Stimulated activated naive CD8-positive, alpha-beta T cell treated with anti-CD3 and anti-CD28 coated beads, Interleukin-15, Interleukin-2, amounts not matched to agents 100 ng/mL and 50 ng/mL, for 24 hours (primary cell): ENCODE measurements around the gene MRPL23.

Experiments
- H3K27ac Mint-ChIP-seq: one replicate; pipeline ENCODE4 v1.8.0; 2021; ENCODE audit warnings: mild to moderate bottlenecking, mixed read lengths
- H3K27me3 Mint-ChIP-seq: one replicate; pipeline ENCODE4 v1.8.0; 2021; ENCODE audit warnings: mixed read lengths
- H3K36me3 Mint-ChIP-seq: one replicate; pipeline ENCODE4 v1.8.0; 2021; ENCODE audit warnings: low read depth, mixed read lengths
- H3K4me1 Mint-ChIP-seq: one replicate; pipeline ENCODE4 v1.8.0; 2021; ENCODE audit warnings: low read depth, mixed read lengths
- H3K4me3 Mint-ChIP-seq: one replicate; pipeline ENCODE4 v1.8.0; 2021; ENCODE audit warnings: mild to moderate bottlenecking, mixed read lengths
- H3K9me3 Mint-ChIP-seq: one replicate; pipeline ENCODE4 v1.8.0; 2021; ENCODE audit warnings: mixed read lengths

MRPL23 gene

GRCh38 chr11:1918436-1919315 lies 28.5 kb upstream of the MRPL23 start:
- Mint-ChIP-seq H3K27me3 (no peaks in the 10 kb centered on the region), H3K4me1 (peaks cover 13% of the 10 kb centered on the region), H3K9me3 (no peaks in the 10 kb centered on the region), H3K36me3 (no peaks in the 10 kb centered on the region), H3K4me3 (no peak overlapping the region), H3K27ac (no peak overlapping the region)

- H3K36me3 Mint-ChIP-seq, result no peaks in the 10 kb centered on the region
- no peaks in the 10 kb centered on the region for H3K9me3 Mint-ChIP-seq
Measured at GRCh38 chr11:1919391-1920127, 27.6 kb upstream of the MRPL23 start, which contains the start of gene TNNT3. Gene TNNT3, plus strand, starts transcription at chr11:1919703. Its CDS starts 3,172 bp downstream, at chr11:1922875.

GRCh38 chr11:1920128-1920908 lies 26.8 kb upstream of the MRPL23 start:
- H3K36me3 Mint-ChIP-seq, result no peaks in the 10 kb centered on the region
- H3K4me1 Mint-ChIP-seq, result peaks cover 8% of the 10 kb centered on the region
- no peaks in the 10 kb centered on the region for H3K9me3 Mint-ChIP-seq
- no peaks in the 10 kb centered on the region for H3K27me3 Mint-ChIP-seq
- H3K27ac Mint-ChIP-seq, result no peak overlapping the region
- H3K4me3 Mint-ChIP-seq, result no peak overlapping the region

More at GRCh38 chr11:1919391-1920127, 27.6 kb upstream of the MRPL23 start, which contains the start of gene TNNT3:
- peaks cover 13% of the 10 kb centered on the region for H3K4me1 Mint-ChIP-seq
- H3K27ac Mint-ChIP-seq, result no peak within 1 kb of the TSS
- H3K4me3 Mint-ChIP-seq, result no peak within 1 kb of the TSS
- no peaks in the 10 kb centered on the region for H3K27me3 Mint-ChIP-seq

GRCh38 chr11:1920909-1921573 lies 26.1 kb upstream of the MRPL23 start:
- H3K4me3 Mint-ChIP-seq, result no peak overlapping the region
- no peaks in the 10 kb centered on the region for H3K27me3 Mint-ChIP-seq

DNA sequence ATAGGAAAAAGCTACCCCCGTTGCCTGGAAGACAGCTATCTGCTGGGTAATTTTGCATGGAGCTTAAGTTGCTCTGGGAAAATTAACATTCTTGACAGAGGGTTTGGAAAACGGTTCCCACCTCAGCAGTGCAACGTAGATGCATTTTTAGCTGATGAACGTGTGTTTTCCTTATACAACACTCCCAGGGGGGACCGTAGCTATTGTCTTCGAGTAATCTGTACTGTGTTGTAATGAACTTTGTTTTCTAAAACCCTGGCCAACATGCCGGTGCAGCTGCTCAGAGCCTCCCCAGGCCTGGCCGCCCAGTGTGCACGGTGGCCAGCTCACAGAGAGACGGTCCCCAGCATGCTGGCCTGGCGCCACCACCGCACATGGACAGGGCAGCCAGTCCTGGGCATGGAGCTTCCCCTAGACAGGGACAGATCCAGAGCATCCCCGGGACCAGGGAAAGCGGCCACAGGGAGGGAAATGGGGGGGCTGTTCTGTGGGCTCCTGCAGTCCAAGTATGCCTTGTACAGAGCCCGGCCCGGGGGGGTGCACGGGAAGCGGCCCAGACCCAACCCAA lies 25.5 kb upstream of the MRPL23 start:
- Mint-ChIP-seq H3K27me3 (no peaks in the 10 kb centered on the region), H3K36me3 (no peaks in the 10 kb centered on the region), H3K4me3 (no peak overlapping the region), H3K4me1 (no peaks in the 10 kb centered on the region), H3K27ac (no peak overlapping the region), H3K9me3 (no peaks in the 10 kb centered on the region)

More at GRCh38 chr11:1920909-1921573, 26.1 kb upstream of the MRPL23 start:
- H3K4me1 Mint-ChIP-seq, result peaks cover 3% of the 10 kb centered on the region
- no peaks in the 10 kb centered on the region for H3K9me3 Mint-ChIP-seq
- no peaks in the 10 kb centered on the region for H3K36me3 Mint-ChIP-seq
- H3K27ac Mint-ChIP-seq, result no peak overlapping the region

- no peak overlapping the region for H3K27ac Mint-ChIP-seq
- H3K4me3 Mint-ChIP-seq, result no peak overlapping the region
- H3K27me3 Mint-ChIP-seq, result no peaks in the 10 kb centered on the region
Measured at GRCh38 chr11:1922481-1923081, 24.6 kb upstream of the MRPL23 start.

DNA sequence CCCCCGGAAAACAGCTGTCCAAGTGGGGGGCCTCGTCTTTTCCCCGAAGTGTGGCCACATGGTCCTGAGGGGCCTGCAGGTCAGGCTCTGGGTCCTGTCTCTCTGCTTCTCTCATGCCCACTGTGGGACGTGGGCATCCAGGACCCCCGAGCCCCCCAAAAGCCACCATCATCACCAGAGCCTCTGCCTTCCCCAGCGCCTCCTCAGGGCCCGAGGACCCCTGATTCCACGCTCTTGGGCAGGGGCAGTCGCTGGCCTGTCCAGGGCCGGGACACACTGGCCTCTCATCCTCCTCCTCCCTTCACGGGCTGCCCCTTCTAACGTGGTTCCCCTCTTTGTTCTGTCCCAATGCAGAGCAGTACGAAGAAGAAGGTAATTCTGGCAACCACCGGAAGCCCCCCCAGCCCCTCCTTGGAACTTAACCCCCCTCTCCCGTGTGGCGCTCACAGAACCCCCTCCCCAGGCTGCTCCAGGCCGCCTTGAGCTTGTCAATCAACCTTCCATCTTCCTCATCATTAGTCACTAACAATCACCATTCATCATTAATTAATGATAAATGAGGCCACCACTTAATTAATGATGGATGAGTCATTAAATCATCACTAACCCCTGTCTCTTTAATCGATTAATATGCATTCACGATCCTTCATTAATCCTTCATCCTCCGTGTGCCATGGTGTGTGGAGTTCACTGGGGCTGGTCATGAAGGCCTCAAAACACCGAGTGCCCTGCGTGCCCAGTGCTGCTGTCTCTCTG lies 23.8 kb upstream of the MRPL23 start:
- no peaks in the 10 kb centered on the region for H3K27me3 Mint-ChIP-seq
- H3K36me3 Mint-ChIP-seq, result no peaks in the 10 kb centered on the region
- no peak overlapping the region for H3K4me3 Mint-ChIP-seq
- H3K4me1 Mint-ChIP-seq, result no peaks in the 10 kb centered on the region
- no peak overlapping the region for H3K27ac Mint-ChIP-seq
- H3K9me3 Mint-ChIP-seq, result no peaks in the 10 kb centered on the region

More at GRCh38 chr11:1922481-1923081, 24.6 kb upstream of the MRPL23 start:
- no peaks in the 10 kb centered on the region for H3K9me3 Mint-ChIP-seq
- no peaks in the 10 kb centered on the region for H3K36me3 Mint-ChIP-seq
- no peaks in the 10 kb centered on the region for H3K4me1 Mint-ChIP-seq

DNA sequence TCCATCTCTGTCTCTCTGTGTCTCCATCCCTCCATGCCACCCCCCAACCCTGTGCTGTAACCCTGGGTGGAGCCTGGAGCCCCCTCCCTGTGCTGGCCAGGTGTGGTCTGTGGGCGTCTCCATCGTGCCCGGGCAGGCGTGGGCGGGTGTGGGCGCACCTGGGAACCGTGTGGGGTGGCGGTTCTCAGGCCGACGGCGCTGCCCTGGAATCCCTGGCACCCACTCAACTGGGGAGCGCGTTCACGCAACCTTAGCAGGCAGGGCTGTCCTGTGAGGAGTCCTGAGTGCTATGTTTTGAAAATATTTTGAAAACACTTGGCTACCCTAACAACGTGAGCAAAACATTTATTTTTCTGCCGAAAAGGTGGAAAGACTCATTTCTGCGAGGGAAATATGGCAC lies 23.0 kb upstream of the MRPL23 start:
- Mint-ChIP-seq H3K9me3 (no peaks in the 10 kb centered on the region), H3K4me3 (no peak overlapping the region), H3K27ac (no peak overlapping the region), H3K27me3 (no peaks in the 10 kb centered on the region), H3K36me3 (no peaks in the 10 kb centered on the region), H3K4me1 (no peaks in the 10 kb centered on the region)

GRCh38 chr11:1924646-1925372 lies 22.3 kb upstream of the MRPL23 start:
- Mint-ChIP-seq H3K27me3 (no peaks in the 10 kb centered on the region), H3K36me3 (no peaks in the 10 kb centered on the region), H3K27ac (no peak overlapping the region)

DNA sequence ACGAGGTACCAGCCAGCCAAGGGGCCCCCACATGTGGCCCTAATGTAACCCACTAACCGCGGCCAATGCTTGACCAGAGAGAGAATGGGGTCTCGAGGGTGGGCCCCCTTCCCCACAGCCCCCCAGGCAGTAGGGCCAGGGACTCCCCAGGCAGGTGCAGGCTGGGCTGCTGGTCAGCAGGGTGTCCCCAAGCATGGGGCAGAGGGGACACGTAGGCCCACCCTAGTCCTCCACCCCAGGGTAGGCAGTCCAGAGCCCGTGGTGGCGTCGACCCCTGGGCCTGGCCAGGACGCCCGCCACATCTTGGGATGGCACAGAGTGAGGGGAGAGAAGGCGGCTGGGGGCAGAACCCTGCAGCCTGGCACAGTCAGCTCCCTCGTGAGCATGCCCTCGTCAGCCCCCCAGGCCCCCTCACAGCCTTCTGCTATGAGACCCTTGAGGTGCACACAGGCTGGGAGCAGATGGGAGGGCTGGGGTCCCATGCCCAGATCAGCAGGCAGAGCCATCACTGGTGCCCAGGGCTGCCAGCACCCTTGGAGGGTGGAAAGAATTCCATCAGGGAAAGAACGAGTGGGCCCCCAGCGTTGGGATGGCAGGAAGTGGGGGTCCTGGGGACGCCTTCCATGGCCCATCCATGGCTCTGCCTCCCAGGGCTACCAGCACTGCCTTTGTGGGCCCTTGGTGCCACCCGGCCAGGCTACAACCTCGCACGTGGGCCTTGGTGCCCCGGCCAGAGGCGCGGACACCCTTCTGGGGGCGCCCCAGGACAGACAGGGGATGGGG lies 21.6 kb upstream of the MRPL23 start:
- Mint-ChIP-seq H3K4me3 (no peak overlapping the region), H3K4me1 (peaks cover 3% of the 10 kb centered on the region), H3K27me3 (no peaks in the 10 kb centered on the region), H3K36me3 (no peaks in the 10 kb centered on the region), H3K27ac (no peak overlapping the region), H3K9me3 (no peaks in the 10 kb centered on the region)

More at GRCh38 chr11:1924646-1925372, 22.3 kb upstream of the MRPL23 start:
- H3K4me3 Mint-ChIP-seq, result no peak overlapping the region
- no peaks in the 10 kb centered on the region for H3K9me3 Mint-ChIP-seq
- no peaks in the 10 kb centered on the region for H3K4me1 Mint-ChIP-seq

GRCh38 chr11:1926156-1927025 lies 20.7 kb upstream of the MRPL23 start:
- no peak overlapping the region for H3K27ac Mint-ChIP-seq
- H3K4me3 Mint-ChIP-seq, result no peak overlapping the region
- no peaks in the 10 kb centered on the region for H3K9me3 Mint-ChIP-seq
- H3K36me3 Mint-ChIP-seq, result no peaks in the 10 kb centered on the region
- H3K27me3 Mint-ChIP-seq, result no peaks in the 10 kb centered on the region
- peaks cover 4% of the 10 kb centered on the region for H3K4me1 Mint-ChIP-seq
